ENCODE results near the gene SCO1. TPM values are rescaled to one million over a fixed set of nuclear protein-coding genes. Genes with fewer than 3 reads are reported as not detected.
A peak's percentile ranks its signal among the peaks of the same experiment; 100 is the strongest.

SCO1 gene
- 10 to 100 TPM; 27.8 to 32.2 TPM for total RNA-seq

DNA sequence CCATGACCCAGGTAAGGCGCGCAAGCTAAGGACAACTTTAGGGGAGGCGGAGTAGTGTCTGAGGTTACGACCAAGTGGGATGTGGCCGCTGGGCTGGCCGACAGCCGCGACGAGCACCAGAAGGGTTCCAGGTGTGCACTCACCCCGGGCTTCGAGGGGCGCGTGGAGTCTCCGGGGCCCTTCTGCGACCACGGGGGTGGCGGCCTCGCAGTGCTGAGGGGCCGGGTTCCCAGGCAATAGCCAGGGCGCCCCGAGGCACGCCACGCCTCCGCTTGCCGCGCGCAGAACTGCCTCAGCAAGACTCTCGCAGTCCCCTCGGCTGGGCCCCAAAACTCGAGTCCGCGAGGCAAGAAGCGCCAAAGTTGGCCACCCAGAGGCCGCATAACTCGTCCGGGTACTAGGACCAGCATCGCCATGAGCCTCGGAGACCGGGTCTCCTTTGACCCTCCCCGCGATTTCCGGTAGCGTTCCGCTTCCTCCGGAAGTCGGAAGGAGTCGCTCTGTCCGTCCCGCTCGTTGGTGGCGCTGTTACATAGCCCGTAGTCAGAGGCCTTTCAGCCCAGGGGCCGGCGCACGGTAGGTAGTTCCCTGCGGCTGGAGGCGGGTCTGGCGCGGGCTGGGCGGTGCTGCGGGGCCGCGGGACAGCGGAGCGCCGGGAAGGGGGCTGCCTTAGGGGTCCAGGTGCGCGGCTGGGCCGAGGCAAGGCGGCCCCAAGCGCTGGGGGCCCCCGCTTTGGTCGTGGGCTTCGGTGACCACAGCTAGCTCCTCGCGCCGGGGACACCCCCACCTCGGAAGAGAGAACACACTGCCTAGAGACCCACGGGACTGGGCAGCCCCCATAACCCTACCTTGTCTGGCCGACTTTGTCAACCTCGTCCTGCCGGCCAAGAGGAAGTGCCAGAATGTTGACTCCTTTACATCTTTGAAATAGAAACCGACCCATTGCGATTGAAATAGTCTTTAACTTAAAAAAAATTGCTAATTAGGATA is at the start of gene SCO1, which contains the start of gene ADPRM:
Gene SCO1 (minus strand): TSS at position 442 of the 990 bp plus-strand sequence. CDS start 26 bp downstream, at position 416.
Gene ADPRM (plus strand): TSS at position 503 of the 990 bp plus-strand sequence. CDS start 7,333 bp downstream, outside the sequence.
- H3K9me3 Mint-ChIP-seq, result no peaks in the 10 kb centered on the region
- DNase-seq (peak; percentile 92 to 94), ATAC-seq (replicated peaks in 1 of 2) (peak; percentile 98 to 99)
- H3K4me1 Mint-ChIP-seq (ENCODE audit: low read depth), result peaks cover 61% of the 10 kb centered on the region
- peak within 1 kb of the TSS; percentile 99 for H3K27ac Mint-ChIP-seq
- no peaks in the 10 kb centered on the region for H3K27me3 Mint-ChIP-seq (ENCODE audit: low read depth)
- peaks cover 5 to 26% of the 10 kb centered on the region in 2 donors for H3K36me3 Mint-ChIP-seq (ENCODE audit: insufficient read depth in 2 of 2)
- peak within 1 kb of the TSS; percentile 93 to 96 for H3K4me3 Mint-ChIP-seq

DNA sequence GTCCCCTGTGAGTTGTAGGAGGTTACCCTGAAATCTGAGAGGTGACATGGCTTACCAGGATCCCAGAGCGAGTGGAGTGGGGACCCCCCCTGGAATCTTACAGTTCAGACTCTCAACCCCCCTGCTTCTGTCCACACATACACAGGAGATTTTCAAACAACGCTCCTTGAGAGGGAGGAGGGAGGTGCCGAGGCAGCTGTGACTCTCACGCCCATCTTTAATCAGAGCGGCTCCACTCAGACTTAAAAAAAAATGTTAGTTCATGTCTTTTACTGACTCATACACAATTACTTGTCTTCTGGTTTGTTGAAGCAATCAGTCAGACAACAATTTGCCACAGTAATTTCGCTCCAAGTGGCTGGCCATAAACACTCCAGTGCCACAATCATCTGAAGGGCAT is 47.9 kb upstream of the SCO1 start:
- Mint-ChIP-seq H3K4me3 (no peak overlapping the region), H3K9me3 (no peaks in the 10 kb centered on the region), H3K27me3 (ENCODE audit: low read depth) (no peaks in the 10 kb centered on the region), H3K27ac (no peak overlapping the region), H3K4me1 (ENCODE audit: low read depth) (peaks cover 7% of the 10 kb centered on the region), H3K36me3 (ENCODE audit: insufficient read depth in 2 of 2) (no peaks in the 10 kb centered on the region)
- no peak for ATAC-seq (replicated peaks in 1 of 2)
- DNase-seq, result no peak

DNA sequence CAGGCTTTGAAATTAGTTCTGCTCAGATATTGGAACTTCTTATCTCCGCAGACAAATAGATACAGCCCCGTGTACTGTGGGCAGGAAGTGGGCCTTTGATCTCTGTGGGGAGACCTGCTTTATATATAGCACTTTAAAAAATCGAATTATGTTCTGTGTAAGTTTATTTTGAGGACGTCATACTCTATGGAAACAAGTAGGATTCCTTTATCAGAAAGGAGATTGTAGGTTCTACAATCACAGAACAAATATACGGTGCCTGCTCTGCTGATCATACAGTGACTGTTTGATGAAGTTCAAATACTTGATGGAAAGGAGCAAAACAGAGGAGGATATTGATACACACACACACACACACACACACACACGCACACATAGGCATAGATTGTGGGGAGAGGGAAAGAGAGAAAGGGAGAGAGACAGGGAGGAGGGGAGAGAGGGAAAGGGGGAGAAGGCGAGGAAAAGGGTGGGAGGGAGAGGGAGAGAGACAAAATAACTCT is 47.2 kb upstream of the SCO1 start:
- Mint-ChIP-seq H3K27ac (no peak overlapping the region), H3K4me3 (no peak overlapping the region), H3K27me3 (ENCODE audit: low read depth) (no peaks in the 10 kb centered on the region), H3K4me1 (ENCODE audit: low read depth) (peaks cover 7% of the 10 kb centered on the region), H3K36me3 (ENCODE audit: insufficient read depth in 2 of 2) (no peaks in the 10 kb centered on the region), H3K9me3 (no peaks in the 10 kb centered on the region)
- ATAC-seq (replicated peaks in 1 of 2), result peak; percentile 45 to 49
- no peak for DNase-seq

DNA sequence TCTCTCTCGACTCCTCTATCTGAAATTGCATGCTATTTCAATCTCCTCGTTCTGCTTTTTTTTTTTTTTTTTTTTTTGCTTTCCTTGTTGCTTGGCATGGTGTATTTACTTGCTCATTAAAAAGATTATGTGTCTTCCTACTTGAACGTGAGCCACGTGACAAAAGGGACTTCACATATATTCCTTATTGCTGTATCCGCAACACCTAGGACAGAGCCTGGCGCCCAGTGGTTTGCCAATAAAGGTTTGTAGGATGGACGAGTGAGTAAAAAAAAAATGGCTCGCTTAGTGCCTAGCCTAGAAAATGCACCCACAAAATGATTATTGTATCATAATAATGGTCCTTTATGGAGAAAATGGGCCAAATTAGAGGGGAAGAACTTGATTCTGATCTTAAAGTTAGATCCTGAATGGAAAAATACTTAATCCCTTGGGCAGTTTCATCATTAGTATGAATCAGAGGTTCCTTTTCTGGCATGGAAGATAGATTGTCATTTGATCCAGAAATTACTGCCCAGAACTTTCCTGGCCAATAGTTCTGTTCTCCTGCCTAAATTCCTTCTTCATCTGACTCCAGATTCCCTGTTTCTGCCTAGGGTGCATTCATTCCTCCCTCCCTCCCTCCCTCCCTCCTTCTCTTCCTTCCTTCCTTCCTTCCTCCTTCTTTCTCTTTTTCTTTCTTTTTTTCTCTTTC is 46.1 kb upstream of the SCO1 start:
- Mint-ChIP-seq H3K27me3 (ENCODE audit: low read depth) (no peaks in the 10 kb centered on the region), H3K4me1 (ENCODE audit: low read depth) (peaks cover 7% of the 10 kb centered on the region), H3K9me3 (no peaks in the 10 kb centered on the region), H3K4me3 (no peak overlapping the region), H3K36me3 (ENCODE audit: insufficient read depth in 2 of 2) (no peaks in the 10 kb centered on the region), H3K27ac (no peak overlapping the region)
- ATAC-seq (replicated peaks in 1 of 2) (no peak), DNase-seq (no peak)

DNA sequence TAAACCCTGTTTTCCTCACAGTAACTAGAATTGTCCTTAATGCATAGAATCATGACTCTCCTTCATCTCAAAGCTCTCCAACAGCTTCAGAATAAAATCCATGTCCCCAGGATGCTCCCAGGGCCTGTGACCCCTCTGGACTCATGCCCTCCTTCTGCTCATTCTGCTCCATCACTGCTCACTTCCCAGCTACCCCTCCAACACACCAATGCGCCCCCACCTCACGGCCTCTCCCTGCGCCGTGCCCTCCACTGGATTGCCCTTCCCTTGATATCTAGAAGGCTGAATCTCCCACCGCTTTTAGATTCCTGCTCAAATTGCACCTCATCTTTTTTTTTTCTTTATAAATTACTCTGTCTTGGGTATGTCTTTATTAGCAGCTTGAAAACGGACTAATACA is 45.1 kb upstream of the SCO1 start:
- Mint-ChIP-seq H3K27ac (no peak overlapping the region), H3K4me3 (no peak overlapping the region), H3K4me1 (ENCODE audit: low read depth) (peaks cover 7% of the 10 kb centered on the region), H3K27me3 (ENCODE audit: low read depth) (no peaks in the 10 kb centered on the region), H3K9me3 (no peaks in the 10 kb centered on the region), H3K36me3 (ENCODE audit: insufficient read depth in 2 of 2) (no peaks in the 10 kb centered on the region)
- ATAC-seq (replicated peaks in 1 of 2), result no peak
- DNase-seq, result no peak

DNA sequence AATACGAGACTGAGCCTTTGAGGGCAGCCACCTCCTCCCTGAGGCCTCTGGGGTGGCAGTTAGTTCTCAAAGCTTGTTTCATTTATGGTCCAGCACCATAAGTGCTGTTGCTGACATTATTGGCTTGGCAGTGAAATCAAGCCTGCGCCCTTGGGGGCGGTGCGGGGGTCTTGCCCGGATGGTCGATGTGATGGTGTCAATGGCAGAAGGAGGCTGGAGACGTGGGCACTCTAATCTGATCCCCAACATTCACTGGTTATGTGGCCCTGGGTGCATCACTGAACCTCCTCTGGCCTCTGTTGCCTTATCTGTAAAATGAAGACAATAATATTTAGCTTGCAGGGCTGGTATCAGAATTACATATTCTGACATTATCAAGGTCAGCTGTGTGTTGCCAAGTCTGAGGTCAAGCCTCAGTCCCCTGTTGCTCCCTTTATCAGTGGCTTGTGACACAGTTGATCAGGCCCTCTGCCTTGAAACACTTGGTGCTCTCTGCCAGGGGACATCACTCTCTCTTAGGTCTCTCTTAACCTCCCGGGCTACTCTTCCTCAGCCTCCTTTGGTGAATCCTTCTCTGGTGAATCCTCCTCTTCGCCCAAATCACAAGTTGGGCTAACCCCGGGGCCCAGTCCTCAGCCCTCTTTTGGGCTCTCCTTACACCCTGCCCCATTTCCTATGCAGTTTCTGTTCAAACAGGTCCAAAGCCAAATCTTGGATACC is 44.2 kb upstream of the SCO1 start:
- no peak overlapping the region for H3K27ac Mint-ChIP-seq
- no peaks in the 10 kb centered on the region for H3K27me3 Mint-ChIP-seq (ENCODE audit: low read depth)
- no peaks in the 10 kb centered on the region for H3K36me3 Mint-ChIP-seq (ENCODE audit: insufficient read depth in 2 of 2)
- H3K4me1 Mint-ChIP-seq (ENCODE audit: low read depth), result peaks cover 13% of the 10 kb centered on the region
- DNase-seq (no peak), ATAC-seq (replicated peaks in 1 of 2) (no peak)
- no peak overlapping the region for H3K4me3 Mint-ChIP-seq
- H3K9me3 Mint-ChIP-seq, result no peaks in the 10 kb centered on the region

DNA sequence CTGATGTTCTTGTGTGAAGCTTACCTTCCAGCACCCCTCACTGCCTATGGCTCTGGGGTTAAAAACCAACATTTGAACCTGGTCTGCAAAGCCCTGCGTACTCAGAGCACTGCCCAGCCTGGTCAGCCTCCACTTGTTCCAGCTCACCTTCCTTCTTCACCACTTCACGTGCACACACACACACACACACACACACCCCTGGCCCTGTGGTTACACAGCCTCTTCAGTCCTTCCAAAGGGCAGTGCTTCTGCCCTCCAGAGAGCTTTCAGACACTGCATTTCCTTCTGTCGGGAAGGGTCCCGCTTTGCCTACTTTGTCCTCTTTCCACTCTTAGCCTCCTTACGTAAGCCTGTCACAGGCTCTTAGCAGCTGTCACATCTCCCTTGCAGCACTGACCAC is 42.1 kb upstream of the SCO1 start:
- H3K27ac Mint-ChIP-seq, result no peak overlapping the region
- no peaks in the 10 kb centered on the region for H3K9me3 Mint-ChIP-seq
- H3K4me1 Mint-ChIP-seq (ENCODE audit: low read depth), result peaks cover 7% of the 10 kb centered on the region
- no peaks in the 10 kb centered on the region for H3K27me3 Mint-ChIP-seq (ENCODE audit: low read depth)
- H3K4me3 Mint-ChIP-seq, result no peak overlapping the region
- no peaks in the 10 kb centered on the region for H3K36me3 Mint-ChIP-seq (ENCODE audit: insufficient read depth in 2 of 2)
- ATAC-seq (replicated peaks in 1 of 2), result no peak
- DNase-seq, result no peak

DNA sequence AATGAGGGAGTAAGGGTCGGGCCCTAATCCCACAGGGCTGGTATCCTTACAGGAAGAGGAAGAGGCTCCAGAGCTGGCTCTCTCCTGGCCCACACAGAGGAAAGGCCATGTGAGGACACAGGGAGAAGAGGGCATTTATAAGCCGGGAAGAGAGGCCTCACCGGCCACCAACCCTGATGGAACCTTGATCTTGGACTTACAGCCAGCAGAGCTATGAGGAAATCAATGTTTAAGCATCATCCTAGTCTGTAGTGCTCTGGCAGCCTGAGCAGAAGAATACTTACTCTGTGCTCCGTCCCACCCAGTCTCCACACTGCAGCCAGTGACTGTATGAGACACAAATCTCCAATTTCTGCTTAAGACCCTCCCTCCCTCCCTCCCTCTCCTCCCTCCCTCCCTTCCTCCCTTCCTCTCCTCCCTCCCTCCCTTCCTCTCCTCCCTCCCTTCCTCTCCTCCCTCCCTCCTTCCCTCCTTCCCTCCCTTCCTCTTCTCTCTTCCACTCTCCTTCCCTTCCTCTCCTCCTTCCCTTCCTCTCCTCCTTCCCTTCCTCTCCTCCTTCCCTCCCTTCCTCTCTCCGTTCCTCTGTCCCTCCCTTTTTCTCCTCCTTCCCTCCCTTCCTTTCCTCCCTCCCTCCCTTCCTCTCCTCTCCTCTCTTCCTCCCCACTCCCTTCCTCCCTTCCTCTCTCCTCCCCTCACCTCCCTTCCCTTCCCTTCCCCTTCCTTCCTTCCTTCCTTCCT is 41.4 kb upstream of the SCO1 start:
- DNase-seq, result no peak
- no peak overlapping the region for H3K27ac Mint-ChIP-seq
- no peaks in the 10 kb centered on the region for H3K9me3 Mint-ChIP-seq
- H3K4me3 Mint-ChIP-seq, result no peak overlapping the region
- no peaks in the 10 kb centered on the region for H3K27me3 Mint-ChIP-seq (ENCODE audit: low read depth)
- H3K36me3 Mint-ChIP-seq (ENCODE audit: insufficient read depth in 2 of 2), result no peaks in the 10 kb centered on the region
- peaks cover 6% of the 10 kb centered on the region for H3K4me1 Mint-ChIP-seq (ENCODE audit: low read depth)
- ATAC-seq (replicated peaks in 1 of 2), result no peak

DNA sequence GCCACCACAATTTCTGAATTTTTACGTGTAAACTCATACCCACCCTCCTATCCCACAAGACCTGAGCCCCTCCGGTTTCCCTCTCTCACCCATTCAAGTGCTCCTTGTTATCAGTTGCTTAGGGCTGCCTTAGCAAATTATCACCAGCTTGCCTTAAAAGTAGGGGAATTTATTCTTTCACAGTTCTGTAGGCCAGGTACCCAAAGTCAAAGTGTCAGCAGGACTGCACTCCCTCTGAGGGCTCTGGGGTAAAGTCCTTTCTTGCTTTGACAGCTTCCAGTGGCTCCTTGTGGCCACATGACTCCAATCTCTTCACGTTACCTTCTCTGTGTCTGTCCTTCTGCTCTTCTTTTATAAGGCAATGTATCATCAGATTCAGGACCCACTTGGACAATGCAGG is 40.4 kb upstream of the SCO1 start:
- Mint-ChIP-seq H3K27me3 (ENCODE audit: low read depth) (no peaks in the 10 kb centered on the region), H3K4me3 (no peak overlapping the region), H3K36me3 (ENCODE audit: insufficient read depth in 2 of 2) (no peaks in the 10 kb centered on the region), H3K4me1 (ENCODE audit: low read depth) (peaks cover 6% of the 10 kb centered on the region), H3K27ac (no peak overlapping the region), H3K9me3 (no peaks in the 10 kb centered on the region)
- no peak for ATAC-seq (replicated peaks in 1 of 2)
- no peak for DNase-seq

DNA sequence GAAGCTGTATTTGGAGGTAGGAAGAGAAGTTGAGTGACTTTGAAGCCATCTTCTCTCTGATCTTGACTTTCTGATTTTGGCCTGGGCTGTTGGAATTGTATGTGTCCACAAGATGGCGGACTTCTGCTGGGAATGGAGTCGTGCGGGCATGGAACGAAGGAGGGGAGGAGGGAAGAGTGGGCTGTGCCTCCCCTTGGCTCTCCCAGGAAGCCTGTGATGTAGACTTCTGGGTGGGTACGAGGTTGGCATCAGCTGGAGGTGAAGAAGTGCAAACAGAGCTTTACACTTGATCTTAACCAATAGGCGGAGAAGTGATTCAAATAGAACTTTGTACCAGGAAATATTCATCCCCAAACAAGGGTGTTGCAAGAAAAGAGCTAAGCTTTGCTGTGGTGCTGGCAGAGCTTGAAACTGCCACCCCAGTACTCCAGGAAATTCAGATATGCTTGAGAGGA is 39.9 kb upstream of the SCO1 start:
- peak overlapping the region; percentile 39 to 51 for H3K4me3 Mint-ChIP-seq

DNA sequence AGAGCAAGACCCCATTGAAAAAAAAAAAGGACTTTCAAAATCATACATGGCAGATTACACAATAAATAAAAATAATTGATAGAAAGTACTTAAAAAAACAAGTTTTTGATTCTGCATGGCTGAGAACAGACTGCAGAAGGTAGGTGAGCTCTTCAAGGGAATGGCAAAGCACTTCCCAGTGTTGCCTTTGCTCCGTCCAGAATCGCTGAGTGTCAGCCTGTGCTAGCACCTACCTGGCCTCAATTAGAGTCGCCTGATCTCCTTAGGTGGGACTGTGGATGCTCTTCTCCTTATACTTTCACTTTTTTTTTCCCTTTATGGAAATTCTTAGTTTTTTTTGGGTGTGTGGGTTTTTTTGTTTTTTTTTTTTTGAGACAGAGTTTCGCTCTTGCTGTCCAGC is 38.5 kb upstream of the SCO1 start:
- Mint-ChIP-seq H3K4me1 (ENCODE audit: low read depth) (peaks cover 12% of the 10 kb centered on the region), H3K27me3 (ENCODE audit: low read depth) (no peaks in the 10 kb centered on the region), H3K9me3 (no peaks in the 10 kb centered on the region), H3K4me3 (no peak overlapping the region), H3K27ac (no peak overlapping the region), H3K36me3 (ENCODE audit: insufficient read depth in 2 of 2) (no peaks in the 10 kb centered on the region)
- no peak for ATAC-seq (replicated peaks in 1 of 2)
- DNase-seq, result no peak

More for the DNA sequence above, 39.9 kb upstream of the SCO1 start:
- no peak overlapping the region for H3K27ac Mint-ChIP-seq
- DNase-seq, result peak; percentile 24
- H3K27me3 Mint-ChIP-seq (ENCODE audit: low read depth), result no peaks in the 10 kb centered on the region
- H3K36me3 Mint-ChIP-seq (ENCODE audit: insufficient read depth in 2 of 2), result no peaks in the 10 kb centered on the region
- ATAC-seq (replicated peaks in 1 of 2), result peak; percentile 48 to 54
- H3K9me3 Mint-ChIP-seq, result no peaks in the 10 kb centered on the region
- peaks cover 6% of the 10 kb centered on the region for H3K4me1 Mint-ChIP-seq (ENCODE audit: low read depth)

DNA sequence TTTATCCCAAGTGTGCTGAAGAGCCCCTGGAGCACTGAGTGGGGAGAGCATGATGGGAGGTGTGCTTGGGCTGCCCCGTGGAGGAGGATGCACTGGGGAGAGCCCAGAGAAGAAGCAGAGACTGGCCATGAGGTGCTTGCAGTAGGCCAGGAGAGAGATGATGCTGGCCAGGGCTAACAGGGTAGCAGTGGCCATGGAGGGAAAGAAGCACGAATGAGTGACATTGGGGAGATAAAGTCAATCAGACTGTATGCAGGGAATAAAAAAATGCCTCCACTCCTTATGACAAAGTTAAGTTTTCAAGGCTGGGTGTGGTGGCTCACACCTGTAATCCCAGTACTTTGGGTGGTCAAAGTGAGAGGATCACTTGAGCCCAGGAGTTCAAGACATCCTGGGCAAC is 37.9 kb upstream of the SCO1 start:
- DNase-seq (no peak), ATAC-seq (replicated peaks in 1 of 2) (no peak)
- Mint-ChIP-seq H3K27me3 (ENCODE audit: low read depth) (no peaks in the 10 kb centered on the region), H3K27ac (no peak overlapping the region), H3K9me3 (no peaks in the 10 kb centered on the region), H3K36me3 (ENCODE audit: insufficient read depth in 2 of 2) (no peaks in the 10 kb centered on the region), H3K4me1 (ENCODE audit: low read depth) (peaks cover 15% of the 10 kb centered on the region), H3K4me3 (no peak overlapping the region)

Data from activated T-cell treated with anti-CD3 and anti-CD28 coated beads, Interleukin-2, amount 50 U/mL, for 72 hours (primary cell).